Activated naive CD8-positive, alpha-beta T cell treated with anti-CD3 and anti-CD28 coated beads, Interleukin-2, amount 50 U/mL, for 24 hours (primary cell): Measurements from ENCODE around the gene GLT8D2.
"Not testable (repeated sequence)": the region's sequence is repeated elsewhere in the genome, so short reads cannot be mapped to it uniquely, and the experiment has no call there.

ENCODE experiments used
- ATAC-seq: fragments of 150-1000 bp; cut with Tn5 transposase; one replicate; pipeline ENCODE4 v1.10.0; 2021
- DNase-seq: peaks from one replicate; pipeline ENCODE4 v3.0.0; 2021
- H3K27ac Mint-ChIP-seq: one replicate; pipeline ENCODE4 v1.8.0; 2021; ENCODE audit warnings: mild to moderate bottlenecking, mixed read lengths
- H3K27me3 Mint-ChIP-seq: one replicate; pipeline ENCODE4 v1.8.0; 2021; ENCODE audit warnings: mixed read lengths
- H3K36me3 Mint-ChIP-seq: one replicate; pipeline ENCODE4 v1.8.0; 2021; ENCODE audit warnings: low read depth, mixed read lengths
- H3K4me1 Mint-ChIP-seq: one replicate; pipeline ENCODE4 v1.8.0; 2021; ENCODE audit warnings: mixed read lengths
- H3K4me3 Mint-ChIP-seq: one replicate; pipeline ENCODE4 v1.8.0; 2021; ENCODE audit warnings: mild to moderate bottlenecking, moderate library complexity, mixed read lengths
- H3K9me3 Mint-ChIP-seq: one replicate; pipeline ENCODE4 v1.8.0; 2021; ENCODE audit warnings: mixed read lengths

Gene GLT8D2

GRCh38 chr12:104036143-104036542 lies 13.8 kb downstream of the GLT8D2 start:
- not testable (repeated sequence) for H3K4me1 Mint-ChIP-seq, DNase-seq, H3K27ac Mint-ChIP-seq, ATAC-seq, H3K4me3 Mint-ChIP-seq, H3K36me3 Mint-ChIP-seq, H3K9me3 Mint-ChIP-seq
- peaks cover 14% of the 10 kb centered on the region for H3K27me3 Mint-ChIP-seq

- H3K4me3 Mint-ChIP-seq, H3K27ac Mint-ChIP-seq, H3K9me3 Mint-ChIP-seq, ATAC-seq, H3K4me1 Mint-ChIP-seq, DNase-seq, H3K36me3 Mint-ChIP-seq: not testable (repeated sequence)
- peaks cover 16% of the 10 kb centered on the region for H3K27me3 Mint-ChIP-seq
These were observed 19.4 kb downstream of the GLT8D2 start for GRCh38 chr12:104030596-104030995.

GRCh38 chr12:104026841-104027599 lies 23.0 kb downstream of the GLT8D2 start:
- H3K27me3 Mint-ChIP-seq: peaks cover 11% of the 10 kb centered on the region
- no peaks in the 10 kb centered on the region for H3K4me1 Mint-ChIP-seq
- DNase-seq (no peak), ATAC-seq (no peak)
- no peak overlapping the region for H3K4me3 Mint-ChIP-seq
- no peaks in the 10 kb centered on the region for H3K9me3 Mint-ChIP-seq
- H3K36me3 Mint-ChIP-seq: no peaks in the 10 kb centered on the region
- H3K27ac Mint-ChIP-seq: no peak overlapping the region

GRCh38 chr12:104025771-104026170 lies 24.2 kb downstream of the GLT8D2 start:
- no peaks in the 10 kb centered on the region for H3K36me3 Mint-ChIP-seq
- H3K4me3 Mint-ChIP-seq: no peak overlapping the region
- ATAC-seq: no peak
- no peak for DNase-seq
- no peak overlapping the region for H3K27ac Mint-ChIP-seq
- H3K9me3 Mint-ChIP-seq: no peaks in the 10 kb centered on the region
- H3K27me3 Mint-ChIP-seq: peaks cover 17% of the 10 kb centered on the region
- no peaks in the 10 kb centered on the region for H3K4me1 Mint-ChIP-seq

- H3K4me1 Mint-ChIP-seq: no peaks in the 10 kb centered on the region
- peaks cover 22% of the 10 kb centered on the region for H3K27me3 Mint-ChIP-seq
- no peak overlapping the region for H3K4me3 Mint-ChIP-seq
- H3K27ac Mint-ChIP-seq: no peak overlapping the region
- no peak for ATAC-seq
- no peaks in the 10 kb centered on the region for H3K9me3 Mint-ChIP-seq
- H3K36me3 Mint-ChIP-seq: no peaks in the 10 kb centered on the region
- no peak for DNase-seq
These were observed 25.6 kb downstream of the GLT8D2 start for GRCh38 chr12:104024348-104024747.

- Mint-ChIP-seq H3K4me1 (no peaks in the 10 kb centered on the region), H3K36me3 (no peaks in the 10 kb centered on the region), H3K27ac (no peak overlapping the region), H3K4me3 (no peak overlapping the region), H3K9me3 (no peaks in the 10 kb centered on the region), H3K27me3 (peaks cover 22% of the 10 kb centered on the region)
- ATAC-seq: no peak
- no peak for DNase-seq
These were observed 26.3 kb downstream of the GLT8D2 start for GRCh38 chr12:104023710-104024109.

- DNase-seq (no peak), ATAC-seq (no peak)
- no peak overlapping the region for H3K27ac Mint-ChIP-seq
- no peaks in the 10 kb centered on the region for H3K9me3 Mint-ChIP-seq
- no peak overlapping the region for H3K4me3 Mint-ChIP-seq
- H3K36me3 Mint-ChIP-seq: no peaks in the 10 kb centered on the region
- peaks cover 21% of the 10 kb centered on the region for H3K27me3 Mint-ChIP-seq
- no peaks in the 10 kb centered on the region for H3K4me1 Mint-ChIP-seq
These were observed 27.2 kb downstream of the GLT8D2 start for GRCh38 chr12:104022786-104023185.

- H3K36me3 Mint-ChIP-seq, H3K9me3 Mint-ChIP-seq, DNase-seq, H3K4me3 Mint-ChIP-seq, H3K27ac Mint-ChIP-seq, ATAC-seq, H3K4me1 Mint-ChIP-seq: not testable (repeated sequence)
- peaks cover 21% of the 10 kb centered on the region for H3K27me3 Mint-ChIP-seq
These were observed 28.1 kb downstream of the GLT8D2 start for GRCh38 chr12:104021862-104022261.

GRCh38 chr12:104012331-104012730 lies 37.7 kb downstream of the GLT8D2 start:
- no peak overlapping the region for H3K27ac Mint-ChIP-seq
- DNase-seq (no peak), ATAC-seq (no peak)
- H3K4me3 Mint-ChIP-seq: no peak overlapping the region
- H3K36me3 Mint-ChIP-seq: no peaks in the 10 kb centered on the region
- H3K9me3 Mint-ChIP-seq: no peaks in the 10 kb centered on the region
- no peaks in the 10 kb centered on the region for H3K27me3 Mint-ChIP-seq
- H3K4me1 Mint-ChIP-seq: no peaks in the 10 kb centered on the region

- no peak for DNase-seq
- no peak overlapping the region for H3K4me3 Mint-ChIP-seq
These were observed 38.7 kb downstream of the GLT8D2 start for GRCh38 chr12:104011253-104011652.

GRCh38 chr12:104010606-104011169 lies 39.3 kb downstream of the GLT8D2 start:
- DNase-seq (no peak), ATAC-seq (no peak)
- Mint-ChIP-seq H3K36me3 (no peaks in the 10 kb centered on the region), H3K27me3 (peaks cover 9% of the 10 kb centered on the region), H3K4me1 (no peaks in the 10 kb centered on the region), H3K27ac (no peak overlapping the region), H3K4me3 (no peak overlapping the region), H3K9me3 (no peaks in the 10 kb centered on the region)

More at GRCh38 chr12:104011253-104011652, 38.7 kb downstream of the GLT8D2 start:
- H3K9me3 Mint-ChIP-seq: no peaks in the 10 kb centered on the region
- H3K4me1 Mint-ChIP-seq: no peaks in the 10 kb centered on the region
- no peaks in the 10 kb centered on the region for H3K36me3 Mint-ChIP-seq
- no peak for ATAC-seq
- H3K27ac Mint-ChIP-seq: no peak overlapping the region
- H3K27me3 Mint-ChIP-seq: peaks cover 6% of the 10 kb centered on the region

- H3K27me3 Mint-ChIP-seq: peaks cover 14% of the 10 kb centered on the region
- H3K9me3 Mint-ChIP-seq: no peaks in the 10 kb centered on the region
- H3K27ac Mint-ChIP-seq: no peak overlapping the region
- no peak for ATAC-seq
- no peak overlapping the region for H3K4me3 Mint-ChIP-seq
- no peaks in the 10 kb centered on the region for H3K36me3 Mint-ChIP-seq
- H3K4me1 Mint-ChIP-seq: no peaks in the 10 kb centered on the region
- no peak for DNase-seq
These were observed 39.9 kb downstream of the GLT8D2 start for GRCh38 chr12:104010121-104010520.

- no peak overlapping the region for H3K27ac Mint-ChIP-seq
- H3K36me3 Mint-ChIP-seq: no peaks in the 10 kb centered on the region
- H3K4me3 Mint-ChIP-seq: no peak overlapping the region
- no peaks in the 10 kb centered on the region for H3K4me1 Mint-ChIP-seq
- DNase-seq (no peak), ATAC-seq (no peak)
- peaks cover 27% of the 10 kb centered on the region for H3K27me3 Mint-ChIP-seq
- H3K9me3 Mint-ChIP-seq: no peaks in the 10 kb centered on the region
These were observed 43.1 kb downstream of the GLT8D2 start for GRCh38 chr12:104006929-104007328.

GRCh38 chr12:104003596-104003995 lies 46.4 kb downstream of the GLT8D2 start:
- no peaks in the 10 kb centered on the region for H3K4me1 Mint-ChIP-seq
- ATAC-seq: no peak
- H3K27me3 Mint-ChIP-seq: peaks cover 35% of the 10 kb centered on the region
- no peak overlapping the region for H3K4me3 Mint-ChIP-seq
- no peak overlapping the region for H3K27ac Mint-ChIP-seq
- no peaks in the 10 kb centered on the region for H3K9me3 Mint-ChIP-seq
- H3K36me3 Mint-ChIP-seq: no peaks in the 10 kb centered on the region
- no peak for DNase-seq

GRCh38 chr12:104002686-104003085 lies 47.3 kb downstream of the GLT8D2 start:
- Mint-ChIP-seq H3K4me1 (no peaks in the 10 kb centered on the region), H3K36me3 (no peaks in the 10 kb centered on the region), H3K27ac (no peak overlapping the region), H3K27me3 (peaks cover 38% of the 10 kb centered on the region), H3K4me3 (no peak overlapping the region), H3K9me3 (no peaks in the 10 kb centered on the region)
- no peak for ATAC-seq
- no peak for DNase-seq
